ENCODE measurements around the gene CCDC71L. TPM values are rescaled to one million over a fixed set of nuclear protein-coding genes. Genes with fewer than 3 reads are reported as not detected.
"Not testable (repeated sequence)": the region's sequence is repeated elsewhere in the genome, so short reads cannot be mapped to it uniquely, and the experiment has no call there.

The CCDC71L gene
- total RNA-seq, 2 experiments from 2014 or later: 18.2 to 20.9 TPM

GRCh38 chr7:106678795-106679152 lies 17.8 kb upstream of the CCDC71L start:
- Mint-ChIP-seq H3K4me1 (ENCODE audit: low read depth) (peaks cover 11% of the 10 kb centered on the region), H3K4me3 (no peak overlapping the region), H3K27me3 (no peaks in the 10 kb centered on the region), H3K27ac (peak overlapping the region; percentile 6), H3K9me3 (no peaks in the 10 kb centered on the region), H3K36me3 (ENCODE audit: low read depth) (no peaks in the 10 kb centered on the region)
- ChIA-PET CTCF (interaction anchor here (0.8 to 3.7 kb wide), 5 partner anchors 15 to 58 kb away, joined by 3 to 16 read pairs (median 5); partner anchors contain the start of gene CCDC71L), POLR2A (interaction anchor here (0.7 kb wide), 1 partner anchor 38 kb away, joined by 3 read pairs; no protein-coding TSS in a partner anchor)
- ATAC-seq (no peak), DNase-seq (no peak)
- intact Hi-C loops (cut with micrococcal nuclease): no loop called here
- no peak for TF ChIP-seq CTCF (IDR thresholded peaks at IDR 0.05)

- peaks cover 16% of the 10 kb centered on the region for H3K4me1 Mint-ChIP-seq (ENCODE audit: low read depth)
- DNase-seq; H3K36me3 Mint-ChIP-seq (ENCODE audit: low read depth); intact Hi-C loops (cut with micrococcal nuclease); H3K27me3 Mint-ChIP-seq; ATAC-seq; H3K9me3 Mint-ChIP-seq; CTCF ChIA-PET; H3K4me3 Mint-ChIP-seq; POLR2A ChIA-PET; H3K27ac Mint-ChIP-seq: not testable (repeated sequence)
Measured at GRCh38 chr7:106676506-106676905, 15.5 kb upstream of the CCDC71L start.

GRCh38 chr7:106673688-106674087 lies 12.7 kb upstream of the CCDC71L start:
- H3K9me3 Mint-ChIP-seq; H3K4me3 Mint-ChIP-seq; H3K27ac Mint-ChIP-seq; H3K27me3 Mint-ChIP-seq; H3K36me3 Mint-ChIP-seq (ENCODE audit: low read depth); ATAC-seq; intact Hi-C loops (cut with micrococcal nuclease); DNase-seq: not testable (repeated sequence)
- CTCF ChIA-PET: interaction anchor here (1.3 kb wide), 1 partner anchor 63 kb away, joined by 3 read pairs; no protein-coding TSS in a partner anchor
- H3K4me1 Mint-ChIP-seq (ENCODE audit: low read depth): peaks cover 15% of the 10 kb centered on the region
- POLR2A ChIA-PET: interaction anchor here (1.0 kb wide), 1 partner anchor 496 kb away, joined by 3 read pairs; no protein-coding TSS in a partner anchor

- H3K9me3 Mint-ChIP-seq; ATAC-seq; H3K27me3 Mint-ChIP-seq; H3K36me3 Mint-ChIP-seq (ENCODE audit: low read depth); DNase-seq; H3K4me3 Mint-ChIP-seq; H3K27ac Mint-ChIP-seq; intact Hi-C loops (cut with micrococcal nuclease): not testable (repeated sequence)
- POLR2A ChIA-PET: interaction anchor here (1.1 kb wide), 1 partner anchor 11 kb away, joined by 4 read pairs; the partner anchor contains the start of gene CCDC71L
- CTCF ChIA-PET: interaction anchor here (1.6 to 2.3 kb wide), 2 partner anchors 12 to 64 kb away, joined by 6 to 7 read pairs; partner anchors contain the start of gene CCDC71L
- peaks cover 15% of the 10 kb centered on the region for H3K4me1 Mint-ChIP-seq (ENCODE audit: low read depth)
Measured at GRCh38 chr7:106671930-106672329, 11.0 kb upstream of the CCDC71L start.

- no peak overlapping the region for H3K4me3 Mint-ChIP-seq
- DNase-seq (no peak), ATAC-seq (peak; percentile 39)
- peaks cover 5% of the 10 kb centered on the region for H3K9me3 Mint-ChIP-seq
- TF ChIP-seq CTCF (IDR thresholded peaks at IDR 0.05): no peak
- ChIA-PET CTCF (interaction anchor here (1.4 to 2.3 kb wide), 3 partner anchors 11 to 65 kb away, joined by 3 to 7 read pairs (median 6); partner anchors contain the start of gene CCDC71L), POLR2A (interaction anchor here (1.3 kb wide), 1 partner anchor 59 kb away, joined by 3 read pairs; no protein-coding TSS in a partner anchor)
- H3K4me1 Mint-ChIP-seq (ENCODE audit: low read depth): peaks cover 15% of the 10 kb centered on the region
- H3K27ac Mint-ChIP-seq: peak overlapping the region; percentile 55
- H3K36me3 Mint-ChIP-seq (ENCODE audit: low read depth): no peaks in the 10 kb centered on the region
- no peaks in the 10 kb centered on the region for H3K27me3 Mint-ChIP-seq
- intact Hi-C loops (cut with micrococcal nuclease): no loop called here
Measured at GRCh38 chr7:106671160-106671559, 10.2 kb upstream of the CCDC71L start.

GRCh38 chr7:106668861-106669524 lies 8.0 kb upstream of the CCDC71L start:
- TF ChIP-seq CTCF (IDR thresholded peaks at IDR 0.05): no peak
- Mint-ChIP-seq H3K27ac (no peak overlapping the region), H3K4me1 (ENCODE audit: low read depth) (peaks cover 15% of the 10 kb centered on the region), H3K9me3 (peaks cover 8% of the 10 kb centered on the region), H3K4me3 (no peak overlapping the region), H3K36me3 (ENCODE audit: low read depth) (no peaks in the 10 kb centered on the region), H3K27me3 (no peaks in the 10 kb centered on the region)
- no peak for ATAC-seq
- intact Hi-C loops (cut with micrococcal nuclease): no loop called here
- CTCF ChIA-PET: interaction anchor here (1.1 to 1.3 kb wide), 2 partner anchors 9 to 67 kb away, joined by 4 to 5 read pairs; partner anchors contain the start of gene CCDC71L
- DNase-seq: no peak
- POLR2A ChIA-PET: no interaction called here
